ENCODE data around the gene IRGC. TPM values are rescaled to one million over a fixed set of nuclear protein-coding genes. Genes with fewer than 3 reads are reported as not detected.

The IRGC gene
- total and polyA plus RNA-seq, 2 experiments from 2014 or later = not detected

GRCh38 chr19:43741075-43741825 lies 25.4 kb downstream of the IRGC start:
- DNase-seq (ENCODE audit: low read depth in 1 of 2, low spot score in 1 of 2) = no peak
- Histone ChIP-seq H3K36me3 (peaks cover 48% of the 10 kb centered on the region), H3K27ac (no peak overlapping the region), H3K4me3 (no peak overlapping the region), H3K27me3 (no peaks in the 10 kb centered on the region), H3K4me1 (ENCODE audit: low read depth) (no peaks in the 10 kb centered on the region), H3K9me3 (ENCODE audit: low read depth) (no peaks in the 10 kb centered on the region)
- no peak for TF ChIP-seq CTCF (IDR thresholded peaks at IDR 0.05; ENCODE audit: low read depth, low read length)

- no peak overlapping the region for H3K27ac ChIP-seq
- H3K4me1 ChIP-seq (ENCODE audit: low read depth) = no peaks in the 10 kb centered on the region
- peaks cover 42% of the 10 kb centered on the region for H3K36me3 ChIP-seq
- H3K4me3 ChIP-seq = no peak overlapping the region
- H3K9me3 ChIP-seq (ENCODE audit: low read depth) = no peaks in the 10 kb centered on the region
- TF ChIP-seq CTCF (IDR thresholded peaks at IDR 0.05; ENCODE audit: low read depth, low read length) = no peak
- peak in 1 of 2 donors; percentile 81 for DNase-seq (ENCODE audit: low read depth in 1 of 2, low spot score in 1 of 2)
- H3K27me3 ChIP-seq = no peaks in the 10 kb centered on the region
Observed at GRCh38 chr19:43743059-43743458, 27.2 kb downstream of the IRGC start.

- Histone ChIP-seq H3K27me3 (no peaks in the 10 kb centered on the region), H3K36me3 (peaks cover 22% of the 10 kb centered on the region), H3K4me1 (ENCODE audit: low read depth) (no peaks in the 10 kb centered on the region), H3K9me3 (ENCODE audit: low read depth) (no peaks in the 10 kb centered on the region), H3K27ac (no peak overlapping the region), H3K4me3 (no peak overlapping the region)
- no peak for TF ChIP-seq CTCF (IDR thresholded peaks at IDR 0.05; ENCODE audit: low read depth, low read length)
- DNase-seq (ENCODE audit: low read depth in 1 of 2, low spot score in 1 of 2) = no peak
Observed at GRCh38 chr19:43747557-43748204, 31.8 kb downstream of the IRGC start.

- no peak for DNase-seq (ENCODE audit: low read depth in 1 of 2, low spot score in 1 of 2)
- H3K9me3 ChIP-seq (ENCODE audit: low read depth) = no peaks in the 10 kb centered on the region
- H3K4me1 ChIP-seq (ENCODE audit: low read depth) = no peaks in the 10 kb centered on the region
- no peaks in the 10 kb centered on the region for H3K27me3 ChIP-seq
- H3K4me3 ChIP-seq = no peak overlapping the region
- no peak overlapping the region for H3K27ac ChIP-seq
- TF ChIP-seq CTCF (IDR thresholded peaks at IDR 0.05; ENCODE audit: low read depth, low read length) = no peak
- peaks cover 19% of the 10 kb centered on the region for H3K36me3 ChIP-seq
Observed at GRCh38 chr19:43748205-43748594, 32.3 kb downstream of the IRGC start.

GRCh38 chr19:43748685-43749084 lies 32.8 kb downstream of the IRGC start:
- DNase-seq (ENCODE audit: low read depth in 1 of 2, low spot score in 1 of 2) = no peak
- no peak overlapping the region for H3K27ac ChIP-seq
- no peaks in the 10 kb centered on the region for H3K27me3 ChIP-seq
- no peak for TF ChIP-seq CTCF (IDR thresholded peaks at IDR 0.05; ENCODE audit: low read depth, low read length)
- no peaks in the 10 kb centered on the region for H3K9me3 ChIP-seq (ENCODE audit: low read depth)
- H3K4me1 ChIP-seq (ENCODE audit: low read depth) = peaks cover under 1% of the 10 kb centered on the region
- peaks cover 17% of the 10 kb centered on the region for H3K36me3 ChIP-seq
- no peak overlapping the region for H3K4me3 ChIP-seq

Measured in cardiac muscle cell (in vitro differentiated cells and primary cell).